ENCODE data around the gene KATNB1. TPM values are rescaled to one million over a fixed set of nuclear protein-coding genes. Genes with fewer than 3 reads are reported as not detected.

The KATNB1 gene
- total and polyA plus RNA-seq, 10 donors: 10.6 to 23.1 (median 17.0) TPM

DNA sequence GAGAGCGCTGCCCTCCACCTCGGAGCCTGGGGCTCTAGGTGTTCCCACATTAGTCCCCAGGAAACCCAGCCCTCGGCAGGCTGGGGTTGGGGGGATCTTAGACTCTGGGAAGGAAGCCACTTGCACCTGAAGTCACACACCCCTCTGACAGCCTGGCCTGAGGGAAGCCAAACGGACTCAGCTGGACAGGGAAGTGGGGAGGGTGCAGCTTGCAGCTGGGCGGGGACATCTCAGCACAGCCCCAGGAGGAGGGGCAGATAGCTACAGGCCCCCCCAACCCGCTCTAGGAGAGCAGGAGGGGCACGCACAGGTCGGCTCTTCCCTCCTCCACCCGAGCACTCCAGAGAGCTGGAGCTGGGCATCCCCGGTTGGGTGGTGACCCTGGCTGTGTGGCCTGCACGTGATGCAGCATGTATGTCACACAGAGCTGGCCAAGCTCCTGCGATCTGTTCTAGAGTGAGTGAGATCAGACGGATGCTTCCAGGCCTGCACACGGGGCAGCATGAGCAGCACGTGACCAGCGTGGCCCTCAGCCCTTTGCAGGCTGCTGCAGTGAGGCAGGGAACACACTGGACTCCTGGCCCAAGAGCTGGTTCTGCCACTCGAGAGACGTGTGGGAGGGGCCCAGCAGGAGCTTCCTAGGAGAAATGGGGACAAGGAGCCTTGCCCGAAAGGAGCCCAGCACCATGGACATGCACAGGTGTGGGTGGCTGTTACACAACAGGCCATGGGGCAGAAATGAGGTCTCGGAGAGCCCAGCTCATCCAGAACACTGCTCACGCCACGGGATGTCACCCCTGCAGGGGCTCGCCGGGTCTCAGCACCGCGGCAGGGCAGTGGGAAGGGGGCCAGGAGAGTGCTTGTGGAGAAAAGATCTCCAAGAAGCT is 51.3 kb downstream of the KATNB1 start:
- Histone ChIP-seq H3K27ac (peak overlapping the region in 2 of 8 donors; percentile 1 to 12), H3K9me3 (no peaks in the 10 kb centered on the region), H3K4me3 (no peak overlapping the region), H3K4me1 (peaks cover 0 to 43% (median 14%) of the 10 kb centered on the region in 6 donors), H3K36me3 (peaks cover 0 to 54% (median 0%) of the 10 kb centered on the region in 6 donors), H3K27me3 (replicated peaks in 1 of 7) (no peaks in the 10 kb centered on the region)
- WGBS, 5 donors: 66 to 90% (median 82%) methylated on average over 18 to 26 of the region's 26 CpGs
- peak; percentile 47 to 56 (median 51) for TF ChIP-seq POLR2AphosphoS5 (IDR thresholded peaks at IDR 0.05)
- no peak for TF ChIP-seq CTCF (IDR thresholded peaks at IDR 0.05 in 8 of 11, conservative IDR thresholded peaks at IDR 0.05 in 3 of 11)
- DNase-seq: no peak
- intact Hi-C loops (cut with DNase I; ENCODE audit: low total_unique reads): no loop called here

DNA sequence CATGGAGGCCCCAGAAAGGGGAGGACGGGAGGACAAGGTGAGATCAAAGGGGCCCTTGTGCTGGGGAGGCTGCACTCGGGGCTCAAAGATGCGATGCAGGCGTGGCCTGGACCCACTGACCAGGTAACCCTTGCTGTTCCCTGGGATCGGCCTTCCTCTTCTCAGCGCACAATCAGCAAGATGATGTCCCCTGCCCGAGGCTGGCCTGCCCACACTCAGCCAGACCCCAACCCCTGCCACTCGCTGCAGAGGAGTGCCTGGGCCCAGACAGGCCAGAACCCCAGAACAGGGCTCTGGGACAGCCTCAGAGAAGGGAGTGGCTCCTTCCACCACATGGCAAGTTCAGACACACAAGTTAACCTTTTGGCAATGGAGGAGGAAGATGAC is 51.9 kb downstream of the KATNB1 start:
- 70 to 86% (median 78%) methylated on average over 7 to 8 of the region's 8 CpGs for WGBS, 5 donors
- Histone ChIP-seq H3K4me3 (no peak overlapping the region), H3K9me3 (no peaks in the 10 kb centered on the region), H3K4me1 (peaks cover 0 to 49% (median 14%) of the 10 kb centered on the region in 6 donors), H3K27ac (peak overlapping the region in 1 of 8 donors; percentile 12), H3K36me3 (peaks cover 0 to 54% (median 0%) of the 10 kb centered on the region in 6 donors), H3K27me3 (replicated peaks in 1 of 7) (no peaks in the 10 kb centered on the region)
- DNase-seq: no peak
- TF ChIP-seq CTCF (IDR thresholded peaks at IDR 0.05 in 8 of 11, conservative IDR thresholded peaks at IDR 0.05 in 3 of 11): no peak
- no peak for TF ChIP-seq POLR2A (IDR thresholded peaks at IDR 0.05)
- no peak for TF ChIP-seq POLR2AphosphoS5 (IDR thresholded peaks at IDR 0.05)
- intact Hi-C loops (cut with DNase I; ENCODE audit: low total_unique reads): no loop called here

GRCh38 chr16:57788252-57788841 is 52.8 kb downstream of the KATNB1 start:
- no peak overlapping the region for H3K4me3 ChIP-seq
- H3K9me3 ChIP-seq: no peaks in the 10 kb centered on the region
- H3K27ac ChIP-seq: no peak overlapping the region
- DNase-seq: no peak
- TF ChIP-seq CTCF (IDR thresholded peaks at IDR 0.05 in 8 of 11, conservative IDR thresholded peaks at IDR 0.05 in 3 of 11) (no peak), POLR2AphosphoS5 (IDR thresholded peaks at IDR 0.05) (no peak), POLR2A (IDR thresholded peaks at IDR 0.05) (no peak)
- peaks cover 0 to 59% (median 0%) of the 10 kb centered on the region in 6 donors for H3K36me3 ChIP-seq
- H3K4me1 ChIP-seq: peaks cover 0 to 49% (median 14%) of the 10 kb centered on the region in 6 donors
- 59 to 89% (median 80%) methylated on average over 12 to 17 of the region's 17 CpGs for WGBS, 5 donors
- no peaks in the 10 kb centered on the region for H3K27me3 ChIP-seq (replicated peaks in 1 of 7)
- intact Hi-C loops (cut with DNase I; ENCODE audit: low total_unique reads): no loop called here

GRCh38 chr16:57788951-57789350 is 53.4 kb downstream of the KATNB1 start:
- Histone ChIP-seq H3K27ac (no peak overlapping the region), H3K9me3 (no peaks in the 10 kb centered on the region), H3K4me1 (peaks cover 0 to 49% (median 14%) of the 10 kb centered on the region in 6 donors), H3K27me3 (replicated peaks in 1 of 7) (no peaks in the 10 kb centered on the region), H3K36me3 (peaks cover 0 to 58% (median 0%) of the 10 kb centered on the region in 6 donors), H3K4me3 (no peak overlapping the region)
- TF ChIP-seq CTCF (IDR thresholded peaks at IDR 0.05 in 8 of 11, conservative IDR thresholded peaks at IDR 0.05 in 3 of 11) (no peak), POLR2A (IDR thresholded peaks at IDR 0.05) (no peak), POLR2AphosphoS5 (IDR thresholded peaks at IDR 0.05) (no peak)
- DNase-seq: no peak
- WGBS, 5 donors: 84 to 97% (median 91%) methylated on average over 8 to 12 of the region's 12 CpGs
- intact Hi-C loops (cut with DNase I; ENCODE audit: low total_unique reads): no loop called here

Measured in spleen (tissue), 11 donors.